ENCODE data around the gene AFAP1.

GRCh38 chr4:7765666-7766065, 174.0 kb downstream of the AFAP1 start:
- TF ChIP-seq, protein P1, sequence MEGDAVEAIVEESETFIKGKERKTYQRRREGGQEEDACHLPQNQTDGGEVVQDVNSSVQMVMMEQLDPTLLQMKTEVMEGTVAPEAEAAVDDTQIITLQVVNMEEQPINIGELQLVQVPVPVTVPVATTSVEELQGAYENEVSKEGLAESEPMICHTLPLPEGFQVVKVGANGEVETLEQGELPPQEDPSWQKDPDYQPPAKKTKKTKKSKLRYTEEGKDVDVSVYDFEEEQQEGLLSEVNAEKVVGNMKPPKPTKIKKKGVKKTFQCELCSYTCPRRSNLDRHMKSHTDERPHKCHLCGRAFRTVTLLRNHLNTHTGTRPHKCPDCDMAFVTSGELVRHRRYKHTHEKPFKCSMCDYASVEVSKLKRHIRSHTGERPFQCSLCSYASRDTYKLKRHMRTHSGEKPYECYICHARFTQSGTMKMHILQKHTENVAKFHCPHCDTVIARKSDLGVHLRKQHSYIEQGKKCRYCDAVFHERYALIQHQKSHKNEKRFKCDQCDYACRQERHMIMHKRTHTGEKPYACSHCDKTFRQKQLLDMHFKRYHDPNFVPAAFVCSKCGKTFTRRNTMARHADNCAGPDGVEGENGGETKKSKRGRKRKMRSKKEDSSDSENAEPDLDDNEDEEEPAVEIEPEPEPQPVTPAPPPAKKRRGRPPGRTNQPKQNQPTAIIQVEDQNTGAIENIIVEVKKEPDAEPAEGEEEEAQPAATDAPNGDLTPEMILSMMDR (IDR thresholded peaks at IDR 0.05) = no peak
- TF ChIP-seq POLR2A (IDR thresholded peaks at IDR 0.05) = no peak

Measured in lower leg skin (tissue), 3 donors.